Measurements from ENCODE around the gene FSTL4. TPM values are rescaled to one million over a fixed set of nuclear protein-coding genes. Genes with fewer than 3 reads are reported as not detected.

The FSTL4 gene
- total RNA-seq, 2 donors from 2014 or later: 4.4 to 5.5 TPM

GRCh38 chr5:133251296-133252132 lies 360.8 kb downstream of the FSTL4 start:
- 88 to 96% methylated on average over 6 to 16 of the region's 16 CpGs for WGBS, 2 experiments (ENCODE audit: insufficient coverage in 1 of 2, insufficient read length in 1 of 2)
- no peaks in the 10 kb centered on the region for H3K27me3 Mint-ChIP-seq (ENCODE audit: insufficient read depth)
- H3K27me3 ChIP-seq (ENCODE audit: control insufficient read depth, insufficient read depth, low read length, poor library complexity, severe bottlenecking): no peaks in the 10 kb centered on the region
- H3K9ac ChIP-seq (ENCODE audit: extremely low read depth, low read length, poor library complexity, severe bottlenecking): no peak overlapping the region
- H3K9me3 Mint-ChIP-seq: no peaks in the 10 kb centered on the region
- H3K4me1 Mint-ChIP-seq: peaks cover 10% of the 10 kb centered on the region
- peaks cover 5% of the 10 kb centered on the region for H3K4me1 ChIP-seq (ENCODE audit: control insufficient read depth, insufficient read depth, low read length)
- no peak overlapping the region for H3K27ac ChIP-seq (ENCODE audit: low read depth, low read length)
- H3K36me3 ChIP-seq (ENCODE audit: control insufficient read depth, insufficient read depth, low read length): no peaks in the 10 kb centered on the region
- peak overlapping the region; percentile 21 for H3K27ac Mint-ChIP-seq
- no peak overlapping the region for H3K4me3 ChIP-seq (ENCODE audit: low read length)
- no peaks in the 10 kb centered on the region for H3K36me3 Mint-ChIP-seq (ENCODE audit: low read depth)
- no peak for DNase-seq
- H3K9me3 ChIP-seq (ENCODE audit: control insufficient read depth, low read length): no peaks in the 10 kb centered on the region
- no peak for TF ChIP-seq CTCF (conservative IDR thresholded peaks at IDR 0.05)
- H3K4me3 Mint-ChIP-seq: no peak overlapping the region

- no peak overlapping the region for H3K27ac Mint-ChIP-seq
- no peaks in the 10 kb centered on the region for H3K36me3 Mint-ChIP-seq (ENCODE audit: low read depth)
- Histone ChIP-seq H3K4me3 (ENCODE audit: low read length) (no peak overlapping the region), H3K27me3 (ENCODE audit: control insufficient read depth, insufficient read depth, low read length, poor library complexity, severe bottlenecking) (no peaks in the 10 kb centered on the region), H3K27ac (ENCODE audit: low read depth, low read length) (no peak overlapping the region), H3K9me3 (ENCODE audit: control insufficient read depth, low read length) (no peaks in the 10 kb centered on the region), H3K9ac (ENCODE audit: extremely low read depth, low read length, poor library complexity, severe bottlenecking) (no peak overlapping the region), H3K4me1 (ENCODE audit: control insufficient read depth, insufficient read depth, low read length) (no peaks in the 10 kb centered on the region), H3K36me3 (ENCODE audit: control insufficient read depth, insufficient read depth, low read length) (no peaks in the 10 kb centered on the region)
- no peak overlapping the region for H3K4me3 Mint-ChIP-seq
- WGBS, 2 experiments (ENCODE audit: insufficient coverage in 1 of 2, insufficient read length in 1 of 2): 89 to 96% methylated on average over 4 to 10 of the region's 10 CpGs
- no peak for DNase-seq
- no peak for TF ChIP-seq CTCF (conservative IDR thresholded peaks at IDR 0.05)
- H3K4me1 Mint-ChIP-seq: peaks cover 7% of the 10 kb centered on the region
- no peaks in the 10 kb centered on the region for H3K9me3 Mint-ChIP-seq
- H3K27me3 Mint-ChIP-seq (ENCODE audit: insufficient read depth): no peaks in the 10 kb centered on the region
Measured at GRCh38 chr5:133250527-133250926, 361.8 kb downstream of the FSTL4 start.

GRCh38 chr5:133249593-133249992 lies 362.7 kb downstream of the FSTL4 start:
- no peak overlapping the region for H3K9ac ChIP-seq (ENCODE audit: extremely low read depth, low read length, poor library complexity, severe bottlenecking)

More at GRCh38 chr5:133249593-133249992, 362.7 kb downstream of the FSTL4 start:
- TF ChIP-seq CTCF (conservative IDR thresholded peaks at IDR 0.05): no peak
- H3K27me3 Mint-ChIP-seq (ENCODE audit: insufficient read depth): no peaks in the 10 kb centered on the region
- no peak overlapping the region for H3K27ac Mint-ChIP-seq
- 92 to 98% methylated on average over 5 to 6 of the region's 6 CpGs for WGBS, 2 experiments (ENCODE audit: insufficient coverage in 1 of 2, insufficient read length in 1 of 2)
- H3K9me3 Mint-ChIP-seq: no peaks in the 10 kb centered on the region
- H3K4me1 Mint-ChIP-seq: peaks cover 7% of the 10 kb centered on the region
- no peak overlapping the region for H3K27ac ChIP-seq (ENCODE audit: low read depth, low read length)
- no peaks in the 10 kb centered on the region for H3K27me3 ChIP-seq (ENCODE audit: control insufficient read depth, insufficient read depth, low read length, poor library complexity, severe bottlenecking)
- DNase-seq: no peak
- no peak overlapping the region for H3K4me3 Mint-ChIP-seq
- H3K36me3 ChIP-seq (ENCODE audit: control insufficient read depth, insufficient read depth, low read length): no peaks in the 10 kb centered on the region
- no peaks in the 10 kb centered on the region for H3K9me3 ChIP-seq (ENCODE audit: control insufficient read depth, low read length)
- no peaks in the 10 kb centered on the region for H3K36me3 Mint-ChIP-seq (ENCODE audit: low read depth)
- no peaks in the 10 kb centered on the region for H3K4me1 ChIP-seq (ENCODE audit: control insufficient read depth, insufficient read depth, low read length)
- H3K4me3 ChIP-seq (ENCODE audit: low read length): no peak overlapping the region
